Ascending aorta (tissue), 2 donors: ENCODE results near the gene TMEM9. TPM values are rescaled to one million over a fixed set of nuclear protein-coding genes. Genes with fewer than 3 reads are reported as not detected.

ENCODE experiments used
- DNase-seq, 2 donors: peaks; one replicate each; pipeline ENCODE4 v3.0.0-alpha.2; 2019; ENCODE audit warnings: low spot score in 2 of 2
- H3K27ac ChIP-seq, 2 donors: fragments of 200-600 bp; sonication (generic); one replicate each; pipeline ENCODE4 v1.5.1; 2016 to 2017; ENCODE audit warnings: mild to moderate bottlenecking in 1 of 2
- H3K27me3 ChIP-seq: fragments of 200-600 bp; sonication (generic); one replicate; pipeline ENCODE4 v1.5.1; 2017
- H3K36me3 ChIP-seq, 2 donors: fragments of 200-600 bp; sonication (generic); one replicate each; pipeline ENCODE4 v1.5.1; 2016
- H3K4me1 ChIP-seq, 2 donors: fragments of 200-600 bp; sonication (generic); one replicate each; pipeline ENCODE4 v1.5.1; 2016 to 2017; ENCODE audit warnings: mild to moderate bottlenecking in 1 of 2
- H3K4me3 ChIP-seq, 2 donors: fragments of 200-600 bp; sonication (generic); one replicate each; pipeline ENCODE4 v1.5.1; 2016 to 2017; ENCODE audit warnings: mild to moderate bottlenecking in 1 of 2
- H3K9me3 ChIP-seq, 2 donors: fragments of 200-600 bp; sonication (generic); one replicate each; pipeline ENCODE4 v1.5.1; 2016
- CTCF ChIP-seq, 3 experiments: fragments of 200-600 bp in 2 of 3; fragments of 450-650 bp in 1 of 3; sonication (generic) in 2 of 3; IDR thresholded peaks; one replicate each; pipeline ENCODE4 v1.5.1; 2016 to 2019; ENCODE audit warnings: antibody characterized with exemption in 3 of 3, mild to moderate bottlenecking in 1 of 3, moderate library complexity in 1 of 3
- intact Hi-C: fragments of 100-400 bp; cut with DNase I; formaldehyde crosslinking; loops from one replicate; pipeline ENCODE4 v1.15.1; 2023
- total RNA-seq: library from RNA; depleted of rRNA; stranded (reverse); fragments of >200 nt; gene quantifications from one replicate; pipeline ENCODE4 v1.1.0, GENCODE V29; 2016

Gene TMEM9
- total RNA-seq, 1 donor from 2014 or later = 45.8 TPM

- Histone ChIP-seq H3K9me3 (no peaks in the 10 kb centered on the region), H3K4me1 (peaks cover 8 to 11% of the 10 kb centered on the region in 2 donors), H3K27ac (no peak overlapping the region), H3K27me3 (no peaks in the 10 kb centered on the region), H3K36me3 (no peaks in the 10 kb centered on the region), H3K4me3 (no peak overlapping the region)
- intact Hi-C loops = no loop called here
- TF ChIP-seq CTCF (IDR thresholded peaks at IDR 0.05) = no peak
- DNase-seq = no peak
These were observed 3.7 kb upstream of the TMEM9 start for GRCh38 chr1:201157949-201158348.

GRCh38 chr1:201156819-201157218 is 2.5 kb upstream of the TMEM9 start:
- H3K4me3 ChIP-seq = no peak overlapping the region
- TF ChIP-seq CTCF (IDR thresholded peaks at IDR 0.05) = no peak
- H3K27ac ChIP-seq = no peak overlapping the region
- DNase-seq = no peak
- H3K4me1 ChIP-seq = peaks cover 8 to 13% of the 10 kb centered on the region in 2 donors
- H3K27me3 ChIP-seq = no peaks in the 10 kb centered on the region
- H3K9me3 ChIP-seq = no peaks in the 10 kb centered on the region
- H3K36me3 ChIP-seq = no peaks in the 10 kb centered on the region
- intact Hi-C loops = no loop called here

GRCh38 chr1:201156346-201156745 is 2.1 kb upstream of the TMEM9 start:
- Histone ChIP-seq H3K36me3 (peaks cover 0 to 3% of the 10 kb centered on the region in 2 donors), H3K27ac (no peak overlapping the region), H3K4me3 (no peak overlapping the region), H3K27me3 (no peaks in the 10 kb centered on the region), H3K4me1 (peaks cover 8 to 13% of the 10 kb centered on the region in 2 donors), H3K9me3 (no peaks in the 10 kb centered on the region)
- no peak for TF ChIP-seq CTCF (IDR thresholded peaks at IDR 0.05)
- DNase-seq = no peak
- intact Hi-C loops = no loop called here

- Histone ChIP-seq H3K36me3 (peaks cover 0 to 13% of the 10 kb centered on the region in 2 donors), H3K9me3 (no peaks in the 10 kb centered on the region), H3K4me1 (peaks cover 8 to 13% of the 10 kb centered on the region in 2 donors), H3K4me3 (no peak overlapping the region), H3K27ac (no peak overlapping the region), H3K27me3 (no peaks in the 10 kb centered on the region)
- no peak for TF ChIP-seq CTCF (IDR thresholded peaks at IDR 0.05)
- no peak for DNase-seq
- intact Hi-C loops = no loop called here
These were observed 1.1 kb upstream of the TMEM9 start for GRCh38 chr1:201155354-201155753.

- peaks cover 0 to 28% of the 10 kb centered on the region in 2 donors for H3K36me3 ChIP-seq
- H3K4me3 ChIP-seq = peak overlapping the region; percentile 75 to 91
- intact Hi-C loops = loop anchor here (1.0 kb wide), 1 partner anchor 17 kb away; no protein-coding TSS in a partner anchor
- H3K4me1 ChIP-seq = peaks cover 8 to 13% of the 10 kb centered on the region in 2 donors
- H3K9me3 ChIP-seq = no peaks in the 10 kb centered on the region
- H3K27ac ChIP-seq = peak overlapping the region; percentile 37 to 41
- no peak for TF ChIP-seq CTCF (IDR thresholded peaks at IDR 0.05)
- no peak for DNase-seq
- no peaks in the 10 kb centered on the region for H3K27me3 ChIP-seq
These were observed 543 bp downstream of the TMEM9 start for GRCh38 chr1:201153474-201154388.
